Subcutaneous adipose tissue (tissue), 4 donors: ENCODE data around the gene MED13L. TPM values are rescaled to one million over a fixed set of nuclear protein-coding genes. Genes with fewer than 3 reads are reported as not detected.

Experiments used
- CTCF ChIP-seq: fragments of 450-650 bp; IDR thresholded peaks from one replicate; pipeline ENCODE4 v1.5.1; 2016; ENCODE audit warnings: low read depth, mild to moderate bottlenecking, control low read depth, antibody characterized with exemption, moderate library complexity
- total RNA-seq, 4 donors: library from RNA; depleted of rRNA; stranded (reverse); fragments of >200 nt; gene quantifications; one replicate each; pipeline ENCODE4 v1.1.0, GENCODE V29; 2016

Gene MED13L
- total RNA-seq = 100 to 1,000 TPM; 164 to 285 (median 225) TPM

- no peak for TF ChIP-seq CTCF
These were observed at the start of gene MED13L for GRCh38 chr12:116277467-116278278. MED13L (minus strand) TSS chr12:116277693; CDS start chr12:116277131, 562 bp downstream.

GRCh38 chr12:116325336-116325664 lies 47.8 kb upstream of the MED13L start:
- no peak for TF ChIP-seq CTCF

- TF ChIP-seq CTCF = no peak
These were observed 47.3 kb upstream of the MED13L start for GRCh38 chr12:116324654-116325335.

GRCh38 chr12:116323406-116324386 lies 46.2 kb upstream of the MED13L start:
- no peak for TF ChIP-seq CTCF

GRCh38 chr12:116321913-116322312 lies 44.4 kb upstream of the MED13L start:
- no peak for TF ChIP-seq CTCF

GRCh38 chr12:116320791-116321217 lies 43.3 kb upstream of the MED13L start:
- TF ChIP-seq CTCF = no peak
